Neutrophil (primary cell): ENCODE measurements around the gene MEGF6.
A peak's percentile ranks its signal among the peaks of the same experiment; 100 is the strongest.

Source experiments
- H3K27ac ChIP-seq: fragments of 200-600 bp; sonication (generic); 2 replicates; pipeline ENCODE4 v1.5.1; 2016; ENCODE audit warnings: mild to moderate bottlenecking, moderate library complexity
- H3K27me3 ChIP-seq: fragments of 200-600 bp; sonication (generic); 2 replicates; pipeline ENCODE4 v1.6.0; 2016; ENCODE audit warnings: mild to moderate bottlenecking
- H3K36me3 ChIP-seq: fragments of 200-600 bp; sonication (generic); 2 replicates; pipeline ENCODE4 v1.5.1; 2017
- H3K4me1 ChIP-seq, 2 experiments: fragments of 200-600 bp in 1 of 2; sonication (generic) in 1 of 2; 1 replicate in 1 of 2; 2 replicates in 1 of 2; pipeline versions ENCODE4 v1.5.1 to v1.6.1; 2013 to 2016; ENCODE audit warnings: low read depth in 1 of 2, low read length in 1 of 2, mild to moderate bottlenecking in 1 of 2, moderate library complexity in 1 of 2; ENCODE audit not compliant: control insufficient read depth in 1 of 2, insufficient read depth in 1 of 2
- H3K4me3 ChIP-seq, 2 experiments: fragments of 200-600 bp in 1 of 2; sonication (generic) in 1 of 2; 1 replicate in 1 of 2; 2 replicates in 1 of 2; pipeline ENCODE4 v1.5.1; 2013 to 2016; ENCODE audit warnings: low read depth in 1 of 2, low read length in 1 of 2, mild to moderate bottlenecking in 1 of 2, moderate library complexity in 1 of 2
- H3K9me3 ChIP-seq: fragments of 200-600 bp; sonication (generic); 2 replicates; pipeline ENCODE4 v1.5.1; 2016
- TF ChIP-seq, protein P1 (sequence below): fragments of 200-600 bp; sonication (generic); IDR thresholded peaks from 2 replicates; pipeline ENCODE4 v1.5.1; 2016; ENCODE audit warnings: antibody characterized with exemption

Gene MEGF6

DNA sequence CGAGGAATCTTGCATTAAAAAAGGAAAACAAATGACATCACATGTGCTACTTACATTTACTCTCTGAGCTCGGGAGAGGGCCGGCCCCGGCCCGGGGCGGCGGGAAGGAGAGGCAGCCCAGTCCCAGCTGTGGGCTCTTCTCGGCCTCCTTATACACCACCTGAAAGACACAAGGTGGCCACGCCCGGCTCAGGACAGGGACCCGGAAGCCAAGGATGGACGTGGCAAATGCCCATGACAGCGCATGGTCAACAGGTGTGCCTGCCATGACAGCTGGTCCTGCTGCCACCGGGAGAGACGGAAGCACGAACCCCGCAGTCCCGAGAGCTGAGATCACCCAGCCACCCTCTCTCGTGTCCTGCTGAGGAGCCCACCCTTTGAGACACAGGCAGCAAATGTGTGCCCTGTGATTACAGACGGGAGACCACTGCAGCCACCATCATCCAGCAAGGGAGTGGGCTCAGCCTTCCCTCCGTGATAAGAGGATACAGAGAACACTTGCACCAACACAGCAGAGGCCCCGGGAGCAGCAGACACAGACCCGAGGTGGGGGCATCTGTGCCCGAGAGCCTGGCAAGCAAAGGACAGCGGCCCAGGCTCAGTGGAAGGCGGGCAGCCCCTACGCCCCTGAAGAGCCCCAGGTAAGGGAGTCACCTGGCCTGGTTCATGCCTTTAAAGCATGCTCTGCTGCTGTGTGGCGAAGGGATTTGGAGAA is 22.2 kb upstream of the MEGF6 start:
- Histone ChIP-seq H3K4me1 (peaks cover 0 to 4% of the 10 kb centered on the region in 2 experiments), H3K9me3 (no peaks in the 10 kb centered on the region), H3K27me3 (no peaks in the 10 kb centered on the region), H3K27ac (no peak overlapping the region), H3K36me3 (peaks cover 100% of the 10 kb centered on the region), H3K4me3 (no peak overlapping the region)
- TF ChIP-seq, protein P1, sequence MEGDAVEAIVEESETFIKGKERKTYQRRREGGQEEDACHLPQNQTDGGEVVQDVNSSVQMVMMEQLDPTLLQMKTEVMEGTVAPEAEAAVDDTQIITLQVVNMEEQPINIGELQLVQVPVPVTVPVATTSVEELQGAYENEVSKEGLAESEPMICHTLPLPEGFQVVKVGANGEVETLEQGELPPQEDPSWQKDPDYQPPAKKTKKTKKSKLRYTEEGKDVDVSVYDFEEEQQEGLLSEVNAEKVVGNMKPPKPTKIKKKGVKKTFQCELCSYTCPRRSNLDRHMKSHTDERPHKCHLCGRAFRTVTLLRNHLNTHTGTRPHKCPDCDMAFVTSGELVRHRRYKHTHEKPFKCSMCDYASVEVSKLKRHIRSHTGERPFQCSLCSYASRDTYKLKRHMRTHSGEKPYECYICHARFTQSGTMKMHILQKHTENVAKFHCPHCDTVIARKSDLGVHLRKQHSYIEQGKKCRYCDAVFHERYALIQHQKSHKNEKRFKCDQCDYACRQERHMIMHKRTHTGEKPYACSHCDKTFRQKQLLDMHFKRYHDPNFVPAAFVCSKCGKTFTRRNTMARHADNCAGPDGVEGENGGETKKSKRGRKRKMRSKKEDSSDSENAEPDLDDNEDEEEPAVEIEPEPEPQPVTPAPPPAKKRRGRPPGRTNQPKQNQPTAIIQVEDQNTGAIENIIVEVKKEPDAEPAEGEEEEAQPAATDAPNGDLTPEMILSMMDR = no peak

DNA sequence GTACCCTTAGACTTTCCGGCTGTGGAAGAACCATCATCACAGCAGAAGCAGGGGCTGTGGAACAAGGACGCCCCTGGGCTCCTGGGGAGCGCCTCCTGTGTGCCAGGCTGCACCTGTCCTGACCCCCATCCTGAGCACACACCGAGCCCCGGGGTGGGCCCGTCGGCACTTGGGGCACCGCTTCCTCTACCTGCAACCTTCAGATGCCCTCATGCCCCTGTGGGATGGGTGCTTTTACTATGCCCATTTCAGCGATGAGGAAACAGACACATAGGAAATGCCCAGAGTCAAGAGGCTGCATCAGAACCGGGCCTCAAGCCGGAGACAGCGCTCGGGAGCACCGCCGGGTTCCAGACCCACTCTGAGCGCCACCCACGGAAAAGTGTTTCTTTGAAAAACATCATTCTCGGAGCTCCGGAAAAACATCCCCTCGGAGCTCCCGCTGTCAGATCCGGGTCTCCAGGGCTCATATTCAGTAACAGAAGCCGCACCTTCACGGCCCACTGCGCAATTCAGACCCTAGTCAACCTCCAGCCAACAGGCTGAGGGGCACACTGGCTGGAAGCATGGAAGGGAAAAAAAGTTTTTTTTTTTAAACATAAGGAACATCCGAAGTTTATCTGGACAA is 21.5 kb upstream of the MEGF6 start:
- H3K4me3 ChIP-seq = no peak overlapping the region
- H3K27me3 ChIP-seq = no peaks in the 10 kb centered on the region
- peaks cover 0 to 4% of the 10 kb centered on the region in 2 experiments for H3K4me1 ChIP-seq
- no peak overlapping the region for H3K27ac ChIP-seq
- H3K9me3 ChIP-seq = no peaks in the 10 kb centered on the region
- TF ChIP-seq, protein P1 = no peak
- H3K36me3 ChIP-seq = peaks cover 100% of the 10 kb centered on the region

DNA sequence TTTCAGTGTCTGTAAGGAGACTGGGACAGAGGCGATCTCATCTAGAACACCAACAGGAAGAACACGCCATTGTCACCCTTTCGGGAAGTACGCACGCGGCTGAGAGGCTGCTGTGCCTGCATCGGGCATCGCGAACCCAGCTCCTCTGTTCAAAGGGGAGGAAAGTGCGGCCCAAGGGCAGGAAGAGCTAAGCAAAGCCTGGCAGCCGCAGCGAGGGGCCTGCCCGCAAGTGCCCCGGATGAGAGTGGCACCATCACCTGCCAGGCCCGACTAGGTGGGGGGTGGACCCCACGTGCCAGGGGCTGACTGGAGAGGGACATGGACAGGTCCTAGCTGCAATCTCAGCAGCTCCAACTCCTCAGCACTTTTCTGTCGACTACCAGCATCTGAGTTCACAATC is 21.0 kb upstream of the MEGF6 start:
- no peak overlapping the region for H3K4me3 ChIP-seq
- H3K27ac ChIP-seq = no peak overlapping the region
- no peaks in the 10 kb centered on the region for H3K9me3 ChIP-seq
- H3K27me3 ChIP-seq = no peaks in the 10 kb centered on the region
- TF ChIP-seq, protein P1 = no peak
- peaks cover 100% of the 10 kb centered on the region for H3K36me3 ChIP-seq
- H3K4me1 ChIP-seq = peaks cover 0 to 4% of the 10 kb centered on the region in 2 experiments

DNA sequence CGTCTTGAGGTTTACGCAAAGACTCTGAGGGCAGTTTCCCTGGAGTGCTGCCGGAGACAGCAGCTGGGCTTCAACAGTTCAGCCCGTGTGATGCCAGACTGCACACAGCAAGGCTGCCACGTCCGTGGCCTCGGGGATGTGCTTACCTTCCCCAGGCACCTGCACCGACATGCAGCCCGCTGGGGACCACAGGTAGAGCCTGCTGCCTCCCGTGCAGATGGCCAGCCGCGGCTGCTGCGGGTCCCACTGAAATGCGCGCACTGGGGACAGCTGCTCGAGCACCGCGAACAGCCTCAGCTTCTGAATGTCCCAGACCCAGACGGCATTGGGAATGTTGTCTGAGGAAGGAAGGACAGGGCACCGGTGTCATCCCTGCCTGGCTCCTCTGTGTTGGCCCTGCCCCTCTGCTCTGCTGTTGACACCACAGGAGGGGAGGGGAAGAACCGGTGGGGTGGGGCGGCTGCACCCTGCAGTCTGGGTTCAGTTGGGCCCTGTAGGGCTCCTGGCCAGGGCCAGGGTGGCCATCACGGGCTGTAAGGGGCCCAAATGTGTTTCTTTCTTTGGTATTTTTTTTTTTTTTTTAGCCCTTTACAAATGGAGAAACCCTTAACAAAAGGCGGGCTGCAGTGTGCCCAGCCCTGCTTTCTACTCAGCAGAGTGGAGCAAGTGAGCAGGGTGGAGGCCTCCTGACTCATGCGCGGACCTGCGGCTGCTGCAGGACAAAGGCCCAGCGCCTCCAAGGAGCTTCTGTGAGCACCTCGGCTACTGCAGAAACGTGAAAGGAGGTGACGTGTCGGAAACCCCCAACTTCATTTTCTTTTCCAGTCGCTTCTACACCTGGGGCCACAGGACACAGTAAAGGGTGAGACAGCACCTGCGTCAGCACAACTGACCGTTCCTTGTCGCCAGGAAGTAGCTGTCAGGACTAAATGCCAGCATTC is 20.3 kb upstream of the MEGF6 start:
- H3K4me1 ChIP-seq = peaks cover 0 to 4% of the 10 kb centered on the region in 2 experiments
- H3K9me3 ChIP-seq = no peaks in the 10 kb centered on the region
- H3K4me3 ChIP-seq = no peak overlapping the region
- H3K27me3 ChIP-seq = no peaks in the 10 kb centered on the region
- TF ChIP-seq, protein P1 = no peak
- H3K36me3 ChIP-seq = peaks cover 100% of the 10 kb centered on the region
- H3K27ac ChIP-seq = no peak overlapping the region

DNA sequence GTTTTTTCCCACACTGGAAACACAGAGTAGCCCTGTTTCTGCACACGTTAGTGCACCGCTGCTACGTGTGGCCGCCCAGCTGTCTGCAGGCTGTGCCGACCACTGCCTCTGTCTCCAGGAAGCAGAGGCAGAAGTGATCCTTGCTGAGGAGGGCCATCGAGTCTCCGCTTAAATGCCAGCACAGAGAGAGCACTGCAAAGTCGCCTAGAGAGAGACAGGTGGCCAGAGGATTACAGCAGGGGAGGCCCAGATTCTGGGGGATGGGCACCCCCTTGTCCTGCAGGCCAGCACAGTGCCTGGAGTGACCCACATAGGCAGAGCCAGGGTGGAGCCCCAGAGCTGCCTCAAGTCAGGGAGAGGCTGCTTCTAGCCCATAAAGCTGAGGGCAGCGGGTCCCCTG is 19.6 kb upstream of the MEGF6 start:
- Histone ChIP-seq H3K4me3 (no peak overlapping the region), H3K4me1 (peaks cover 4 to 8% of the 10 kb centered on the region in 2 experiments), H3K36me3 (peaks cover 99% of the 10 kb centered on the region), H3K27me3 (no peaks in the 10 kb centered on the region), H3K27ac (peak overlapping the region; percentile 49), H3K9me3 (no peaks in the 10 kb centered on the region)
- TF ChIP-seq, protein P1 = no peak
